GM10266 (cell line): ENCODE data around the gene MFRP.

ENCODE experiments used
- DNase-seq: peaks from one replicate; pipeline ENCODE4 v3.0.0; 2012; ENCODE audit errors: extremely low spot score
- TF ChIP-seq, protein P1 (sequence below): IDR thresholded peaks from 2 replicates; pipeline ENCODE4 v1.5.1; 2012; ENCODE audit warnings: mild to moderate bottlenecking, low read depth; ENCODE audit not compliant: control insufficient read depth, insufficient read depth; ENCODE audit errors: missing control alignments

Gene MFRP

DNA sequence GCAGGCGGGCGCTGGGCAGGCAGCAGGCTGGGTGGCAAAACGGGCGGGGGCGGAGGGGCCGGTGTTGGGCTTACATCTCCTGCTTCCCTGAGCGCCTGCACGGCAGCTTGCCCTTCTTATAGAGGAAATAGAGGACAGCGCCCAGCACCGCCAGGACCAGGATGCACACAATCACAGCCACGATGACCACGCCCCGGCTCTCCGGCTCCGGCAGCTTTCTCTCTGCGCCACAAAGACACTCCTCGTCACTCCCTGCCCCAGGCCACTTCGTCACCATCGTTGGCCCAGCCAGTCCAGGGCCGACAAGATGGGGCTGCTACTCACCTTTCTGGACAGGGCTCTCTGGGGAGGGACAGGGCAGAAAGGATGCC, 35.8 kb downstream of the MFRP start:
- no peak for DNase-seq
- TF ChIP-seq, protein P1, sequence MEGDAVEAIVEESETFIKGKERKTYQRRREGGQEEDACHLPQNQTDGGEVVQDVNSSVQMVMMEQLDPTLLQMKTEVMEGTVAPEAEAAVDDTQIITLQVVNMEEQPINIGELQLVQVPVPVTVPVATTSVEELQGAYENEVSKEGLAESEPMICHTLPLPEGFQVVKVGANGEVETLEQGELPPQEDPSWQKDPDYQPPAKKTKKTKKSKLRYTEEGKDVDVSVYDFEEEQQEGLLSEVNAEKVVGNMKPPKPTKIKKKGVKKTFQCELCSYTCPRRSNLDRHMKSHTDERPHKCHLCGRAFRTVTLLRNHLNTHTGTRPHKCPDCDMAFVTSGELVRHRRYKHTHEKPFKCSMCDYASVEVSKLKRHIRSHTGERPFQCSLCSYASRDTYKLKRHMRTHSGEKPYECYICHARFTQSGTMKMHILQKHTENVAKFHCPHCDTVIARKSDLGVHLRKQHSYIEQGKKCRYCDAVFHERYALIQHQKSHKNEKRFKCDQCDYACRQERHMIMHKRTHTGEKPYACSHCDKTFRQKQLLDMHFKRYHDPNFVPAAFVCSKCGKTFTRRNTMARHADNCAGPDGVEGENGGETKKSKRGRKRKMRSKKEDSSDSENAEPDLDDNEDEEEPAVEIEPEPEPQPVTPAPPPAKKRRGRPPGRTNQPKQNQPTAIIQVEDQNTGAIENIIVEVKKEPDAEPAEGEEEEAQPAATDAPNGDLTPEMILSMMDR = no peak

DNA sequence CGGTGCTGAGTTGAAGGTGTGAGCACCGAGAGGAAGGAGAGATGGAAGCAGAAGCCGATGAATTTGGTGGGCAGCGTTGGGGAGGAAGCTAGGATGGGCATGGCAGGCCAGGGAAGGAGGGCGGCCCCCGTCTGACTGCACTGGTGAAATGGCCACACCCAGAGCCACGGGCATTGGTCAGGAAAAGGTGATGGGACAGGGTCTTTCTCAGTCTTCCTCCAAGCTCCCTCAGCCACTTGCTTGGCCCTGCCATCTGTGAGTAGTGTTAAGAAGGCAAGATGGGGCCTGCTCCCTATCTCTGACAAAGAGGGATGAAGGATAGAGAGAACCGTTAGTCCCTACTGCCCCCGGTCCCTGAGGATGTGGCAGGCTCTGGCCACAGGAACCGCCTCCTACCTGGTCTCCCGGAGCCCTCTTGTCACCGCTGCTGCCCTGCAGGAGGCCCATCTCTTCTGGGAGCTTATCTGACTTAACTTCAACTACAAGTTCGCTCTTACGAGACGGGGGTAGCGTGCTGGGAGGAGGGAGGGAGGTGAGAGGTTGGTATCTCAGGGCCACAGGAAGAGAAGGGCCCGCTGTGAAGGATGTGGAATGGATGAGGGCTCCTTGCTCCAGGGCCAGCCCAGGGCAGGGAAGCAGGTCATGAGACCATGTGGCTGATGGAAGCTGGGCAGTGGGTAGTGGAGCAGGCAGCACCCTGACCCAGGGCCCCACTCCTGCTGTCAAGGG, 36.4 kb downstream of the MFRP start:
- DNase-seq = no peak
- TF ChIP-seq, protein P1 = no peak

DNA sequence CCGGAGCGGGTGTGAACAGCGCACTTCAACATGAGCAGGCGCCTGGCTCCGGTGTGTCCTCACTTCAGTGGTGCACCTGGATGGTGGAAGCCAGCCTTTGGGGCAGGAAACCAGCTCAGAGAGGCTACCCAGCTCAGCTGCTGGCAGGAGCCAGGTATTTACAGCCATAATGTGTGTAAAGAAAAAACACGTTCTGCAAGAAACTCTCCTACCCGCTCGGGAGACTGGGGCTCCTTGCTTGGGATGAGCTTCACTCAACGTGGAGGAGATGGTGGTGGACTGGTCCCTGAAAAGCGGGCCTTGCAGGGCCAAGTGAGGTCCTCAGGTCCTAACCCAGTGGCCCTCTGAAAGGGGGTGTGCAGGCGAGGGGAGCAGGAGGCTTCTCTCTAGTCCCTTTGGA, 37.1 kb downstream of the MFRP start:
- TF ChIP-seq, protein P1 = no peak
- no peak for DNase-seq

DNA sequence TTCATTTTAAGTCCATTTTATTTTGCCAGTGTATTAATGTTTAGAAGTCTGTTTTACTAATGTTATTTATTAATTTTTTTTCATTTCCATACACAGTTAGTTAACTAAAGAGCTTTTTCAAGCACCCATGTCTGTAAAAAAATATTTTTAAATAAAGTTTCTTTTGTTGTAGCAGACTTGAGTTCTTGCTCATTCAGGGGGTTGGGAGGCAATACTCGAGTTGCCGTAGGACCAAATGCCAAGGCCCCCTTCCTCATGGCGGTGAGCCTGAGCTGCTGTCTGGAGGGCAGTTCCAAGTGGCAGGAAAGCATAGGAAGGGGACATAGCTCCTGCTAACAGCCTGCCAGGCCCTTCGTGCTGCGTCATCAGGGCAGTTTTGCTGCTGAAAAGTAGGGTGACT, 38.5 kb downstream of the MFRP start:
- TF ChIP-seq, protein P1 = no peak
- no peak for DNase-seq

DNA sequence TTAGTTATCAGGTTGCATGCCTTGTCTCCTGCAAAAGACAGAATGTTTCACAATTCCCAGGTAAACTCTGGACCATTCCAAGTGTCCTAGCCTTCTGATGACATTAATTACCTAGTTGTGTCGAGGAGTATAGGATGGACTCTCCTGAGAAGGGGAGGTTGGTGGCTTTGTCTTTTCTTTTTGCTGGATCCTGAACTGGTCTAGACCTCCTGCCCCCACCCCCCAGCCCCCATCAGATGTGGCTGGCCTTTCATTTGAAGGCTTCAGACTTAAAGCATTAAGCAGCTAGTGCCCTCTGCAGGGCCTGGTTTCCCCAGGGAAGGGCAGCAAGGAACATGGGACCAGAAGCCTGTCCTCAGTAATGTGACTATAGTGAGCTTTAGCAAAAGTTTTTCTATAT, 39.3 kb downstream of the MFRP start:
- DNase-seq = no peak
- TF ChIP-seq, protein P1 = peak; percentile 14

DNA sequence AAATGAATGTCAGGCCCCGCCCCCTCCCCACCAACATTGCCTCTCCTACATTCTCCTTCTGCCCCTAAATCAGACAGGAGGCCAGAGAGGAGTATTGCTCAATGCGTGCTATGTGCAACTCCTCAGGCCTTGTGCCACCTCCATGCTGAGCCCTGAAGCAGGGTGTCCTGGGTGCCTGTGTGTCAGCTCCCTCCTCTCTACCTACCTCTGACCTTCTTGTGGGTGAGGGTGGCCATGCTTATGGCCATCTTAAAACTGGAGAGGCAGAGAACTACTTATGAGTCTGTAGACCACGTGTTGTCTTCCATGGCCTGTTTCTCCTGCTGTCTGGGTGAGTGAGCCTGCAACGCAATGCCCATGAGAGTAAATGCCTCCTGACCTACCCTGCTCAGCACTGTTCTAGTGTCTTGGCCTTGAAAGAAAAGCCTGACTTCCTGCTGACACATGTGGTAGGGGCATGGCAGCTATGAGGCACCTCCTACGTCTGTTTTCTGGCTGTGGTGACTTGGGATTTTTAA, 40.1 kb downstream of the MFRP start:
- TF ChIP-seq, protein P1 = no peak
- no peak for DNase-seq

DNA sequence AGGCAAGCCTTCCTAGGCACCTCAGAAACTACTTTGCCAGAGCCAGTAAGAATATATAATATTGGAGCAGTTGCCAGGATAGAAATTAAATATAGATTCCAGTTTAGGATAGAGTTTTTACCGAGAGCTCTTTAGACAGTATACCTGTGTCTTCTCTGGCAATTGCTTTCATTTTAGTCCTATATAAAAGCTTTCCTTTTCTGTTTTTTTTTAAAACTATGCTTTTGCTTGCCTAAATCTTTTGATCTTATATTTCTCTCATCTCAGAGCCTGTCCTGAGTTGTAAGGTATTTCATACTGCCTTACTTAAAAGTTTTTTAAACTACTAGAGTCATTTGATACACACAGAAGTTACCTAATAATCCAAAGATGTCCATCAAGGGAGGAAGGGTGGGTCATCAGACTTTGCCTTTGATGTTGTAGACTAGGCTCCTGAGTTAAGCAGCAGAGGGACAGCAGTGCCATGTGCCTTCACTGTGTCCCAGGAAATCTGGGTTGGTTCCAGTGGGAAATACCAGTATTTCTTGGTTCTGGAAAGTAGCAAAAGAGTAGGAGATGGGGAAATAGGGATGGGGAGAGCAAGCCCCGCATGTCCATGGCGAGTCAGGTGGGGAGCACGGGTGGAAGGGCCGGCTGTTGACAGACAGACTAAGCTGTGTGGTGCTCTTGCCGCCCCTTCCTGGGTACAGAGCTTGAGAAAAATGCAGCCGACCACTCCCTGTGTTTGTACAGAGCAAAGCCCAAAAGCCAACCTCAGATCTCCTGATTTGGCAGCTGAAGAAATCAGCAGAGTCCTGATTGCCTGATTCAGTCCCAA, 40.7 kb downstream of the MFRP start:
- TF ChIP-seq, protein P1 = no peak
- no peak for DNase-seq
